SH-SY5Y (cell line): ENCODE measurements around the gene ITLN1.

ENCODE experiments used
- GATA2 ChIP-seq: IDR thresholded peaks from 2 replicates; pipeline ENCODE4 v1.6.1; 2011; ENCODE audit warnings: mild to moderate bottlenecking, low read depth, low read length
- GATA3 ChIP-seq: IDR thresholded peaks from 2 replicates; pipeline ENCODE4 v1.6.1; 2011; ENCODE audit warnings: low read depth, mild to moderate bottlenecking, low read length, moderate library complexity

GRCh38 chr1:160907976-160908375 lies 23.0 kb upstream of the ITLN1 start:
- no peak for TF ChIP-seq GATA3
- no peak for TF ChIP-seq GATA2
